Neutrophil (primary cell): ENCODE results near the gene SHC2.

ENCODE experiments used
- H3K27ac ChIP-seq: fragments of 200-600 bp; sonication (generic); 2 replicates; pipeline ENCODE4 v1.5.1; 2016; ENCODE audit warnings: mild to moderate bottlenecking, moderate library complexity
- H3K27me3 ChIP-seq: fragments of 200-600 bp; sonication (generic); 2 replicates; pipeline ENCODE4 v1.6.0; 2016; ENCODE audit warnings: mild to moderate bottlenecking
- H3K36me3 ChIP-seq: fragments of 200-600 bp; sonication (generic); 2 replicates; pipeline ENCODE4 v1.5.1; 2017
- H3K4me1 ChIP-seq, 2 experiments: fragments of 200-600 bp in 1 of 2; sonication (generic) in 1 of 2; 1 replicate in 1 of 2; 2 replicates in 1 of 2; pipeline versions ENCODE4 v1.5.1 to v1.6.1; 2013 to 2016; ENCODE audit warnings: low read depth in 1 of 2, low read length in 1 of 2, mild to moderate bottlenecking in 1 of 2, moderate library complexity in 1 of 2; ENCODE audit not compliant: control insufficient read depth in 1 of 2, insufficient read depth in 1 of 2
- H3K4me3 ChIP-seq, 2 experiments: fragments of 200-600 bp in 1 of 2; sonication (generic) in 1 of 2; 1 replicate in 1 of 2; 2 replicates in 1 of 2; pipeline ENCODE4 v1.5.1; 2013 to 2016; ENCODE audit warnings: low read depth in 1 of 2, low read length in 1 of 2, mild to moderate bottlenecking in 1 of 2, moderate library complexity in 1 of 2
- H3K9me3 ChIP-seq: fragments of 200-600 bp; sonication (generic); 2 replicates; pipeline ENCODE4 v1.5.1; 2016
- CTCF ChIP-seq: fragments of 200-600 bp; sonication (generic); IDR thresholded peaks from 2 replicates; pipeline ENCODE4 v1.5.1; 2016; ENCODE audit warnings: antibody characterized with exemption

SHC2 gene

GRCh38 chr19:468587-469256, 7.9 kb upstream of the SHC2 start:
- no peak overlapping the region for H3K27ac ChIP-seq
- H3K36me3 ChIP-seq = no peaks in the 10 kb centered on the region
- H3K27me3 ChIP-seq = peaks cover 10% of the 10 kb centered on the region
- H3K9me3 ChIP-seq = no peaks in the 10 kb centered on the region
- no peak overlapping the region for H3K4me3 ChIP-seq
- TF ChIP-seq CTCF = no peak
- no peaks in the 10 kb centered on the region for H3K4me1 ChIP-seq

- H3K4me3 ChIP-seq = no peak overlapping the region
- no peaks in the 10 kb centered on the region for H3K9me3 ChIP-seq
- H3K27ac ChIP-seq = no peak overlapping the region
- H3K4me1 ChIP-seq = no peaks in the 10 kb centered on the region
- TF ChIP-seq CTCF = no peak
- no peaks in the 10 kb centered on the region for H3K36me3 ChIP-seq
- peaks cover 21% of the 10 kb centered on the region for H3K27me3 ChIP-seq
These were observed 6.7 kb upstream of the SHC2 start for GRCh38 chr19:467554-467953.

- TF ChIP-seq CTCF = no peak
- Histone ChIP-seq H3K36me3 (no peaks in the 10 kb centered on the region), H3K9me3 (no peaks in the 10 kb centered on the region), H3K4me3 (no peak overlapping the region), H3K27ac (no peak overlapping the region), H3K4me1 (no peaks in the 10 kb centered on the region), H3K27me3 (peaks cover 42% of the 10 kb centered on the region)
These were observed 4.4 kb upstream of the SHC2 start for GRCh38 chr19:465056-465816.

GRCh38 chr19:464208-464545, 3.3 kb upstream of the SHC2 start:
- no peak for TF ChIP-seq CTCF
- Histone ChIP-seq H3K27me3 (peaks cover 52% of the 10 kb centered on the region), H3K4me3 (no peak overlapping the region), H3K27ac (no peak overlapping the region), H3K36me3 (no peaks in the 10 kb centered on the region), H3K9me3 (no peaks in the 10 kb centered on the region), H3K4me1 (no peaks in the 10 kb centered on the region)

GRCh38 chr19:463483-464207, 2.8 kb upstream of the SHC2 start:
- Histone ChIP-seq H3K4me3 (no peak overlapping the region), H3K9me3 (no peaks in the 10 kb centered on the region), H3K27ac (no peak overlapping the region), H3K36me3 (no peaks in the 10 kb centered on the region), H3K4me1 (no peaks in the 10 kb centered on the region), H3K27me3 (peaks cover 58% of the 10 kb centered on the region)
- TF ChIP-seq CTCF = no peak
